ENCODE data around the gene GABARAPL1.

- no peak for TF ChIP-seq CTCF (IDR thresholded peaks at IDR 0.05; ENCODE audit: insufficient read depth, low read depth, low read length)
- TF ChIP-seq EZH2 (IDR thresholded peaks at IDR 0.05; ENCODE audit: insufficient read depth, low read length), result no peak
Measured at GRCh38 chr12:10256064-10256463, 43.4 kb downstream of the GABARAPL1 start.
